ENCODE results near the gene MDM2.

GRCh38 chr12:68813242-68813593 is 5.2 kb downstream of the MDM2 start:
- TF ChIP-seq, protein P1, sequence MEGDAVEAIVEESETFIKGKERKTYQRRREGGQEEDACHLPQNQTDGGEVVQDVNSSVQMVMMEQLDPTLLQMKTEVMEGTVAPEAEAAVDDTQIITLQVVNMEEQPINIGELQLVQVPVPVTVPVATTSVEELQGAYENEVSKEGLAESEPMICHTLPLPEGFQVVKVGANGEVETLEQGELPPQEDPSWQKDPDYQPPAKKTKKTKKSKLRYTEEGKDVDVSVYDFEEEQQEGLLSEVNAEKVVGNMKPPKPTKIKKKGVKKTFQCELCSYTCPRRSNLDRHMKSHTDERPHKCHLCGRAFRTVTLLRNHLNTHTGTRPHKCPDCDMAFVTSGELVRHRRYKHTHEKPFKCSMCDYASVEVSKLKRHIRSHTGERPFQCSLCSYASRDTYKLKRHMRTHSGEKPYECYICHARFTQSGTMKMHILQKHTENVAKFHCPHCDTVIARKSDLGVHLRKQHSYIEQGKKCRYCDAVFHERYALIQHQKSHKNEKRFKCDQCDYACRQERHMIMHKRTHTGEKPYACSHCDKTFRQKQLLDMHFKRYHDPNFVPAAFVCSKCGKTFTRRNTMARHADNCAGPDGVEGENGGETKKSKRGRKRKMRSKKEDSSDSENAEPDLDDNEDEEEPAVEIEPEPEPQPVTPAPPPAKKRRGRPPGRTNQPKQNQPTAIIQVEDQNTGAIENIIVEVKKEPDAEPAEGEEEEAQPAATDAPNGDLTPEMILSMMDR (IDR thresholded peaks at IDR 0.05): no peak
- no peak for TF ChIP-seq EZH2 (IDR thresholded peaks at IDR 0.05; ENCODE audit: borderline replicate concordance, insufficient read depth, low read depth, low read length, poor library complexity, severe bottlenecking)
